HG03442 (cell line): ENCODE data around the gene KRTAP10-7.
"Not testable (repeated sequence)": the region's sequence is repeated elsewhere in the genome, so short reads cannot be mapped to it uniquely, and the experiment has no call there.

Experiments used
- ATAC-seq: cut with Tn5 transposase; IDR thresholded peaks from one replicate; pipeline ENCODE4 v1.9.1; 2021; ENCODE audit warnings: mild to moderate bottlenecking, moderate library complexity; ENCODE audit not compliant: unreplicated experiment

The KRTAP10-7 gene

GRCh38 chr21:44627831-44628233, 27.4 kb downstream of the KRTAP10-7 start:
- ATAC-seq: not testable (repeated sequence)

GRCh38 chr21:44628707-44629391, 28.5 kb downstream of the KRTAP10-7 start:
- no peak for ATAC-seq

- ATAC-seq: no peak
Measured at GRCh38 chr21:44630440-44630839, 30.0 kb downstream of the KRTAP10-7 start.

- no peak for ATAC-seq
Measured at GRCh38 chr21:44632067-44632466, 31.7 kb downstream of the KRTAP10-7 start.

- ATAC-seq: no peak
Measured at GRCh38 chr21:44636209-44637017, 36.0 kb downstream of the KRTAP10-7 start.

- no peak for ATAC-seq
Measured at GRCh38 chr21:44637018-44637850, 36.8 kb downstream of the KRTAP10-7 start, which contains the start of gene KRTAP10-10. Gene KRTAP10-10, plus strand, starts transcription at chr21:44637356. Its CDS starts 62 bp downstream, at chr21:44637418.

GRCh38 chr21:44637851-44638348, 37.5 kb downstream of the KRTAP10-7 start:
- ATAC-seq: not testable (repeated sequence)

GRCh38 chr21:44638506-44639330, 38.3 kb downstream of the KRTAP10-7 start:
- ATAC-seq: not testable (repeated sequence)

- ATAC-seq: no peak
Measured at GRCh38 chr21:44639331-44639655, 38.9 kb downstream of the KRTAP10-7 start.

- no peak for ATAC-seq
Measured at GRCh38 chr21:44640761-44641160, 40.4 kb downstream of the KRTAP10-7 start.

GRCh38 chr21:44643741-44644310, 43.4 kb downstream of the KRTAP10-7 start:
- ATAC-seq: no peak

GRCh38 chr21:44644878-44645277, 44.5 kb downstream of the KRTAP10-7 start:
- no peak for ATAC-seq

GRCh38 chr21:44646366-44647221, 46.2 kb downstream of the KRTAP10-7 start, which contains the start of gene KRTAP10-11:
Gene KRTAP10-11, plus strand, starts transcription at chr21:44646414. Its CDS starts 45 bp downstream, at chr21:44646459.
- not testable (repeated sequence) for ATAC-seq

GRCh38 chr21:44647222-44647552, 46.8 kb downstream of the KRTAP10-7 start:
- ATAC-seq: no peak

- ATAC-seq: no peak
Measured at GRCh38 chr21:44648557-44649311, 48.3 kb downstream of the KRTAP10-7 start.

- ATAC-seq: no peak
Measured at GRCh38 chr21:44649521-44650100, 49.2 kb downstream of the KRTAP10-7 start.

GRCh38 chr21:44650265-44650972, 50.0 kb downstream of the KRTAP10-7 start:
- ATAC-seq: no peak
